Body of pancreas (tissue), 4 donors: ENCODE data around the gene RND1.

Experiments used
- CTCF ChIP-seq, 7 experiments: fragments of 450-650 bp in 4 of 7; fragments of 200-600 bp in 3 of 7; sonication (generic) in 3 of 7; IDR thresholded peaks; one replicate each; pipeline ENCODE4 v1.5.1; 2016 to 2019; ENCODE audit warnings: antibody characterized with exemption in 7 of 7
- POLR2A ChIP-seq, 3 donors: fragments of 450-650 bp; IDR thresholded peaks; one replicate each; pipeline ENCODE4 v1.6.1; 2016; ENCODE audit warnings: antibody characterized with exemption in 3 of 3, mild to moderate bottlenecking in 2 of 3

- no peak for TF ChIP-seq CTCF (IDR thresholded peaks at IDR 0.05)
- no peak for TF ChIP-seq POLR2A (IDR thresholded peaks at IDR 0.05)
These were observed 17.3 kb upstream of the RND1 start for GRCh38 chr12:48882972-48883304.
